IPS-NIHi11 (cell line): Measurements from ENCODE around the gene TSEN2.
"Not testable (repeated sequence)": the region's sequence is repeated elsewhere in the genome, so short reads cannot be mapped to it uniquely, and the experiment has no call there.

Source experiments
- DNase-seq: peaks from one replicate; pipeline ENCODE4 v3.0.0; 2012; ENCODE audit warnings: mixed read lengths, low spot score

TSEN2 gene

DNA sequence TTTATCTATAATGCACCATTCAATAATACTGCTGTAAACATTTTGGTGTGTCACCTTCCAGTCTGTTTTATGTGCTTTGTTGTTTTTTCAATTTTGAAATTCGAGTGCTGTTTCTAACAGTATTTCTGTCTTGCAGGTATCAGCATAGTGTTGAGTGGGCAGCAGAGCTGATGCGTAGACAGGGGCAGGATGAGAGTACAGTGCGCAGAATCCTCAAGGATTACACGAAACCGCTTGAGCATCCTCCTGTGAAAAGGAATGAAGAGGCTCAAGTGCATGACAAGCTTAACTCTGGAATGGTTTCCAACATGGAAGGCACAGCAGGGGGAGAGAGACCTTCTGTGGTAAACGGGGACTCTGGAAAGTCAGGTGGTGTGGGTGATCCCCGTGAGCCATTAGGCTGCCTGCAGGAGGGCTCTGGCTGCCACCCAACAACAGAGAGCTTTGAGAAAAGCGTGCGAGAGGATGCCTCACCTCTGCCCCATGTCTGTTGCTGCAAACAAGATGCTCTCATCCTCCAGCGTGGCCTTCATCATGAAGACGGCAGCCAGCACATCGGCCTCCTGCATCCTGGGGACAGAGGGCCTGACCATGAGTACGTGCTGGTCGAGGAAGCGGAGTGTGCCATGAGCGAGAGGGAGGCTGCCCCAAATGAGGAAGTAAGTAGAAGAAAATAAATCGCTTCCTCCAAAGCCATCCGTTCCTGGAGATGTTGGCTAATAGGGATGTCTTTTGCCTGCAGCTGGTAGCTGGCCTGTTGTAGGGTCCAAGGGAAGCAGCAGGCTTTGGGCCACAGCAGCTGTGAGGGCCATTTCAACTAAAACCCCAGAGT lies 19.1 kb downstream of the TSEN2 start:
- no peak for DNase-seq

DNA sequence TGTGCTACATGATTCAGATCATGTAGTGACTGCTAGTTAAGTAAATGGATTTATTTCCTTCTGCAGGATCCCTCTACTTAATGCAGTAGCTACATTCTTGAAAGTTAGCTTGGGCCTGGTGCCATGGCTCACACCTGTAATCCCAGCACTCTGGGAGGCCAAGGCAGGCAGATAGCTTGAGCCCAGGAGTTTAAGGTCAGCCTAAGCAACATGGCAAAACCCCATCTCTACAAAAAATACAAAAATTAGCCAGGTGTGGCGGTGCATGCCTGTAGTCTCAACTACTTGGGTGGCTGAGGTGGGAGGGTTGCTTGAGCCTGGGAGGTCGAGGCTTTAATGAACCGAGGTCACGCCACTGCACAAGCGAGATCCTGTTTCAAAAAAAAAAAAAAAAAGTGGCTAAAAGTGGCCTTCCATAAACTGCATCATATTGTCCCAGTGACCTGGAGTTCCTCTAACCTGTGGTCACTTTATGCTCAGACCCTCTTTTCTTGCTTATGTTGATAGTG lies 22.0 kb downstream of the TSEN2 start:
- DNase-seq: no peak

GRCh38 chr3:12507591-12508281 lies 23.5 kb downstream of the TSEN2 start:
- no peak for DNase-seq

- no peak for DNase-seq
Observed at GRCh38 chr3:12508291-12508700, 24.0 kb downstream of the TSEN2 start.

DNA sequence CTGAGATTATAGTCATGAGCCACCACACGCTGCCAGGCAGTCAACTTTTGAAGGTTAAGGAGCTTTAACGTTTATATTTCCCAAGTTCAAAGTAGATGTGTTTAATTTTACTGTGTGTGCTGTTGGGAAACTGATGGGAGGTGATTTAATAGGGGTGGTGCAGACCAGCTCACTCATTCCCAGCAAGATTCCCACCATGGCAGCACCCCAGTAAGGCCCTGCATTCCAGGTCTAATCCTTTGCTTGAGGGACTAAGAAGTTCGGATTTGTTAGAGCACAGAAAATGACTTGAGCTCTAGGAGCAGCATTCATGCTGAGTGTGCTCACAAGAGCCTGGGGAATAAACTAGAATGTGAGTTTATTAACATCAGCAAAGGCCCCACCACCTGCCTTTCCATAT lies 25.2 kb downstream of the TSEN2 start:
- DNase-seq: no peak

- no peak for DNase-seq
Observed at GRCh38 chr3:12512534-12513118, 28.3 kb downstream of the TSEN2 start.

DNA sequence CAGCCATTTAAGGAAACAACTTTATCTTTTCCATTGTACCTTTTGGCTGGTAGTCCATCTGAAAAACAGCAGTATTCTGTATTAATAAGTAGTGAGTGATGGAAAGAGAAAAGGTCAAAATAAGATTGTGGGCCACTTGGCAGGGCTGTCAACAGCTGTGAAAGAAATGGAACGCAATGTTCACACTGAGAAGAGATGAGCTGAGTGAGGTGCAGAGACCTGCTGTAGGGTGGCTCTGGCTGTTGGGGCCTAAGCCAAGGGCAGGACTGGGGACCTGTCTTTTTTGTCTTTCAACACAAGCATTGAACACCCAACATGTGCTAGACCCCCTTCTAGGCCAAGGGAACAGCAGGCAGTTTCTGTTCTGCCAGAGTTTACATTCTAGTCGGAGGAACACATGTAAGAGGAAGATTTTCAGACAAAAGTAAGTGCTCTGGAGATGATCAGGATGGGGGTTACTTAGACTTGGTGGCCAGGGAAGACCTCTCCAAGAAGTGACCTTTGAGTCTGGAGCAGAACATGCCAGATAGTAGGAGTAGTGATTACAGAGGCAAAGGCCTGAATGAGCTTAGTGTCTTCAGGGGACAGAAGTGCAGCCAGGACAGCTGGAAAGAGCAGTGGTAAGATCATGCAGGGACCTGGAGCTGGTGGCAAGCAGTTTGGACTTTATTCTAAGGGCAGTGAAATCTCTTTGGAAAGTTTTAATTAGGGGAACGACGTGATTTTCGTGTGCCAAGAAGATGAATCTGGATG lies 29.6 kb downstream of the TSEN2 start:
- DNase-seq: no peak

GRCh38 chr3:12515631-12516030 lies 31.4 kb downstream of the TSEN2 start:
- no peak for DNase-seq

DNA sequence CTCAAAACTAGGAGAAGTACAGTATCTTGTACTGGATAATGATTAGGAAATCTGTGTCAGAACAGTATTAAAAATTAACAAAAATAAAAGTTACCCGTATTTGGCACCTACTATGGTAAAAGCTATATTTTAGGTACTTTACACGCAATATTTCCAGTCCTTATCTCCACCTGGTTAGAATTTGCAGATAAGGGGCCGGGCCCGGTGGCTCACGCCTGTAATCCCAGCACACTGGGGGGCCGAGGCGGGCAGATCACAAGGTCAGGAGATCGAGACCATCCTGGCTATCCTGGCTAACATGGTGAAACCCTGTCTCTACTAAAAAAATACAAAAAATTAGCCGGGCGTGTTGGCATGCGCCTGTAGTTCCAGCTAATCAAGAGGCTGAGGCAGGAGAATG lies 32.6 kb downstream of the TSEN2 start:
- no peak for DNase-seq

DNA sequence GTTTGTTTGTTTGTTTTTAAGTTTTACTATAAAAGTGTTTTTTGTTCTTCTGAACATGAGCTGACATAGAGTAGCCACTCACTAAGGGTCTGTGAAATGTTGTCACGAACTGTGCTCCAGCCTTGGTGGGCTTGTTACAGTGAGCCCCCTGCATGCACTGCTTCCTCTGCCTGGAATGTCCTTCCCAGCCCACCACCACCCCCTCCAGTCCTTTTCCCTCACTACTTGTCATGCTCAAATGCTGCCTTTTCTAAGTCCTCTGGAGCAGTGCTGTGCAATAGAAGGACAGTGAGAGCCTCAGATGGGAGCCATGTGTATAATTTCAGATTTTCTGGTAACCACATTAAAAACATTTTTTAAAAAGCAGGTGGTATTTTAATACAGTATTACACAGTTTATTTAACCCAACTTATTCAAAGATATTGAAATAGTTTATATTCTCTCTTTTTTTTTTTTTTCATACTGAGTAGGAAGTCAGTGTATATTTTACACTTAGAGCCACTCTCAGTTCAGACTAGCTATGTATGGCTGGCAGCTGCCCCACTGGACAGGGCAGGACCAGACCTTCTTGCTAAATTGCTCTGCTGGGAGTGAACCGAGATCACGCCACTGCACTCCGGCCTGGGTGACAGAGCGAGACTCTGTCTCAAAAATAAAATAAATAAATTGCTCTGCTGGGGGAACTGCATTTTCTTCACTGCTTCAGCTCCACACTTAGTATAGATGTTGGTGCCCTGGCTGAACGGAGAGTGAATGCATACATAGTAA lies 34.2 kb downstream of the TSEN2 start:
- DNase-seq: peak; percentile 21

DNA sequence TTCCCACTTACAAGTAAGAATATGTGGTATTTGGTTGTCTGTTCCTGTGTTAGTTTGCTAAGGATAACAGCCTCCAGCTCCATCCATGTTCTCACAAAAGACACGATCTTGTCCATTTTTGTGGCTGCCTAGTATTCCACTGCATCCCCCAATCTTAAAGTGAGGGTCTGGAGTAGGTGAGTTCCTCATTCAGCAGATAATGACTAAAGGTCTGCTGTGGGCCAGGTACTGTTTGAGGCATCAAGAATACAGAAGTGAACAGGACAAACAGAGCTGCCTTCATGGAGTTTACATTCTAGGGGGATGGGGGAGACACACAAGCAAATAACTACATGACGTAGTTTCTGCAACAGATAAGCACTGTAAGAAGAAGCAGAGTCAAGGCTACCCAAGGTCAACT lies 36.7 kb downstream of the TSEN2 start:
- no peak for DNase-seq

DNA sequence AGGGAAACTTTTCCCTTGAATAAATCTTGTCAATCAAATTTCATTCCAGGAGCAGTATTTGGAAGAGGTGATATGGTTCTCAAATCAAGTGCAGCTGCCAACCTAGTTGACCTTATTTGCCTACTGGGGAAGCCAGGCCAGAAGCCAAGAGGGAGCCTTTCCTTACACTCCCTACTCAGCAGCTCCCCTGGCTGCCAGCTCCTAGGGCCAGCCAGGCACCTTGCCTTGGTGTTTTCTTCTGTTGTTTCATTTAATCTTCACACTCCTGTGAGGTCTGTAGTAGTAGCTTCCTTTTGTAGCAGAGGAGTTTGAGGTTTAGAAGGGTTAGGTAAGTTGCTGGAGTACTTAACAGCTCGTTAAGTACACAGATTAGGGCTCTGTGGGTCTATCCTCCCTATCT lies 38.4 kb downstream of the TSEN2 start:
- no peak for DNase-seq

DNA sequence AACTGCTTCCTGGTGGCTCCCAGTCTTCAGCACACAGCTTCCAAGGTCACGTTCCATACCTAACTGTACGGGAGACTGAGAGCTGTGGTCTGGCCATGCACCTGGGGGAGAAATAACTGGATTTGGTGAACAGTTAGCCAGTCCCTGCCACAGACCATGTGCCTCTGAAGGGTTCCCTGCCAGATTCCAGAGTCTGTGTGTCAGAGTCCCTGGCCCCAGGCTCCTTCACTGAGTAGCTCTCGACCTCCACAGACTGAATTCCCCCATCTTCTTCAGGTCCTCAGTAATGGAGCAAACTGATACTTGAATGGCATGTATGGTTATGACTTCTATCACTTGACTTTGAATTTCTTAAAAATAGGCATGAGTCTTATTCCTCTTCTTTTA lies 43.5 kb downstream of the TSEN2 start:
- DNase-seq: no peak

DNA sequence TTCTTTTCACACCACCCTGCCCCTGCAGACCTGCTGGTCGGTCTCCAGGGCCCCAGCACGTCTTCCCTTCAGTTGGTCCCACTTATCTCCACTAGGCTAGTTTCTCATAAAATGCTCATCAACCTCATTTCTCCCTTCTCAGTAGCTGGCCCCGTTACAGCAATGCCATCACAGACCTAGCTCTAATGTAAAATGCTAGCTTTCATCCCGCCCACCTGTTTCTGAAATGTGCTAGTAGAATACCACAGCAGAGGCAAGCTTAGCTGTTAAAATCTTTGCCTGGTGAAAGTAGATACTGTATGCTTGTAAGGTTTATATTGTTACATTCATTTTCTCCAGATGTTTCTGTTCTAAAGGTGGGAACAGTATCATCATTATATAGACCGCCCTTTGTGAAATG lies 47.9 kb downstream of the TSEN2 start:
- no peak for DNase-seq

- DNase-seq: no peak
Observed at GRCh38 chr3:12536423-12536822, 52.1 kb downstream of the TSEN2 start.

GRCh38 chr3:12541625-12542024 lies 57.3 kb downstream of the TSEN2 start:
- peak; percentile 58 for DNase-seq

GRCh38 chr3:12543497-12543896 lies 59.2 kb downstream of the TSEN2 start:
- not testable (repeated sequence) for DNase-seq

DNA sequence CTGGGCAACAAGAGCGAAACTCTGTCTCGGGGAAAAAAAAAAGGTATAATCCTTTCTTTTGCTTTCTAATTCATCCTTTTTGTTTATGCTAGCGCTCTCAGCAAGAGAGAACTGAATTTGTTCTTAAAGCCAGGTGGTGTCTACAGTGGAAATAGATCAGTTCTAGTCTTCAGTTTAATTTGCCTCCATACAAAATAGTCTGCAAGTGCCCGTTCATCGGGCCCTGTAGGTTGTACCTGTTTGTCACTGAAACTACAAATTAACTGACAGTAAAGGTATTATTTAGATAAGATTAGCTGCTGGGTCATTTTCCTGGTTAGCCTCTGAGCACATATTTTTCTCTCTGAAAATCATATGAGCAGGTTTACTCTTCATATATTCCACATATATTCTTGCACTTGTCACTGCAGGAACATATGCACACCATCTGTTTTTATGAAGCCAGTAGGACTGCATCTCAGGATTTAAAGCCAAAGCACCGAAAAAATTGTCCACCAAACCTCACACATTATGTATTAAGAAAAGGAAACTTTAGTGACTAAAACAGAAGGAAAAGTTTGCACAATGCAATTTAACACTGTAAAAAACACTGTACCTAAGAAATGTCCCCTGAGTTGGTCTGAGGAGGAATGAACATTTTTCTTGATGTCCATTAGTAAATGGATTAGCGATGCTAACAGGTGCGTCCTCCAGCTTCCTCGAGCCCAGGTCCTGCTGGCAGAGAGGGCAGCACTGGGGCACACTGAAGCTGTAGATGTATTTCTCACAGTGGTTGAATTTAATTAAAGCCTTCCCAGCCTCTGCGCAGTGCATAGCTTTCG lies 60.6 kb downstream of the TSEN2 start:
- no peak for DNase-seq

- DNase-seq: peak; percentile 52
Observed at GRCh38 chr3:12545473-12545791, 61.2 kb downstream of the TSEN2 start, which contains the start of gene MKRN2OS. Gene MKRN2OS, minus strand, starts transcription at chr3:12545499. Its CDS starts 35 bp downstream, at chr3:12545464.

DNA sequence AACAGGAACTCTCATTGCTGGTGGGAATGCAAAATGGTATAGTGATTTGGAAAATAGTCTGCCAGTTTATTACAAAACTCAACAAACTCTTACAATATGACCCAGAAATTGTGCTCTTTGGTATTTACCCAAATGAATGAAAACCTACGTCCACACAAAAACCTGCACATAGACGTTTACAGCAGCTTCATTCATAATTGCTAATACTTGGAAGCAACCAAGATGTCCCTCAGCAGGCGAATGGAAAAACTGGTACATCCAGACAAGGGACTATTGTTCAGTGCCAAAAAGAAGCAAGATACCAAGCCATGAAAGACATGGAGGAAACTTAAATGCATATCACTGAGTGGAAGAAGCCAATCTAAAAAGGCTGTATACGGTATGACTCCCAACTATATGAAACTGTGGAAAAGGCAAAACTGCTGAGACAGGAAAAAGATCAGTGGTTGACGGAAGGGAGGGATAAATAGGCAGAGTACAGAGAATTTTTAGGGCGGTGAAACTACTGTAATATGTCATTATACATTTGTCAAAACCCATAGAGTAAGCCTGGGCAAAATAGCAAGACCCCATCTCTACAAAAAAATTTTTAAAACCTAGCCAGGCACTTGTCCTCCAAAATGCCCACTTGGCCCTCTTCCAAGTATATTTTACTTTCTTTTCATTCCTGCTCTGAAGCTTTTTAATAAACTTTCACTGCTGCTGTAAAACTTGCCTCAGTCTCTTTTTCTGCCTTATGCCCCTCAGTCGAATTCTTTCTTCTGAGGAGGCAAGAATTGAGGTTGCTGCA lies 65.9 kb downstream of the TSEN2 start:
- no peak for DNase-seq
